Measurements from ENCODE around the gene NAT8L. TPM values are rescaled to one million over a fixed set of nuclear protein-coding genes. Genes with fewer than 3 reads are reported as not detected.

NAT8L gene
- total and polyA plus RNA-seq, 2 donors (not counting 1 experiment from before 2014, with no cell fraction given) = 0.03 to 0.25 TPM

GRCh38 chr4:2087170-2087569 lies 28.0 kb downstream of the NAT8L start:
- H3K27me3 Mint-ChIP-seq = peaks cover 24% of the 10 kb centered on the region
- Histone ChIP-seq H3K4me1 (ENCODE audit: control insufficient read depth in 2 of 2, insufficient read depth in 2 of 2, low read length in 2 of 2) (no peaks in the 10 kb centered on the region), H3K9ac (ENCODE audit: low read length) (no peak overlapping the region), H3K36me3 (replicated peaks in 1 of 2; ENCODE audit: control extremely low read depth in 1 of 2, control insufficient read depth in 1 of 2, extremely low read depth in 1 of 2, insufficient read depth in 2 of 2, low read length in 1 of 2) (no peaks in the 10 kb centered on the region), H3K27ac (ENCODE audit: low read length in 2 of 2) (no peak overlapping the region), H3K9me3 (ENCODE audit: control extremely low read depth in 1 of 3, control insufficient read depth in 2 of 3, insufficient read depth in 1 of 3, low read length in 2 of 3) (peaks cover 0 to 5% (median 0%) of the 10 kb centered on the region in 3 donors), H2AFZ (ENCODE audit: insufficient read depth, low read depth, low read length, poor library complexity, severe bottlenecking) (no peak overlapping the region), H4K20me1 (ENCODE audit: control insufficient read depth, insufficient read depth, low read length, poor library complexity, severe bottlenecking) (no peaks in the 10 kb centered on the region), H3K4me3 (ENCODE audit: control extremely low read depth in 1 of 5, extremely low read depth in 1 of 5, insufficient read depth in 1 of 5, low read depth in 2 of 5, low read length in 4 of 5) (no peak overlapping the region), H3K79me2 (ENCODE audit: control insufficient read depth, insufficient read depth, low read length) (no peaks in the 10 kb centered on the region), H3K4me2 (replicated peaks; ENCODE audit: low read depth, low read length, poor library complexity, severe bottlenecking) (no peak overlapping the region), H3K27me3 (replicated peaks in 1 of 4; ENCODE audit: control extremely low read depth in 1 of 4, control insufficient read depth in 3 of 4, insufficient read depth in 4 of 4, low read length in 3 of 4) (peaks cover 0 to 5% (median 0%) of the 10 kb centered on the region in 4 experiments)
- no peak overlapping the region for H3K4me3 Mint-ChIP-seq
- H3K9me3 Mint-ChIP-seq (ENCODE audit: insufficient read depth) = no peaks in the 10 kb centered on the region
- H3K27ac Mint-ChIP-seq = no peak overlapping the region
- H3K4me1 Mint-ChIP-seq = no peaks in the 10 kb centered on the region
- ATAC-seq (ENCODE audit: low read depth) (no peak), DNase-seq (no peak)
- ChIA-PET POLR2A (no interaction called here), CTCF (interaction anchor here (0.7 kb wide), 1 partner anchor 79 kb away, joined by 3 read pairs; no protein-coding TSS in a partner anchor)
- TF ChIP-seq CTCF (IDR thresholded peaks at IDR 0.05) (no peak), EZH2 (IDR thresholded peaks at IDR 0.05; ENCODE audit: borderline replicate concordance, insufficient read depth, low read depth, low read length, poor library complexity, severe bottlenecking) (no peak)
- intact Hi-C loops (cut with micrococcal nuclease) = no loop called here

DNA sequence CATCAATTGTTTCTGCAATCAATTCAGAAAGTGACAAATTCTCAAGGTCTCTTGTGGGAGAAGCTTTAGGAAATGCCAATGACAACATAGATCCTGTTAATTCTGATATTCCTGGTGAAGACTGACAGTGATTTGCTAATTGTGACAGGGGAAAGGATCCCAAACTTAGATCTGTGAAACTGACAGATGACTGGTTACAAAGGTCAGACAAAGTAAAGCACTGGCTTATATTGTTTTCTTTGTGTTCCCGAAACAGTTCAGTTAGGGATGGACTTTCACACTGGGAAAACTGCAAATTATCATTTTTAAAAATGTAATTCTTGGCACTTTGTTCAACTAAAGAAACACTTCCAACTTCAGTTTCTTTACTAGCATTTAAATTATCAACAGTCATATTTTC lies 30.1 kb downstream of the NAT8L start:
- H3K4me1 ChIP-seq (ENCODE audit: control insufficient read depth in 2 of 2, insufficient read depth in 2 of 2, low read length in 2 of 2) = no peaks in the 10 kb centered on the region
- intact Hi-C loops (cut with micrococcal nuclease) = no loop called here
- no peak overlapping the region for H3K4me2 ChIP-seq (replicated peaks; ENCODE audit: low read depth, low read length, poor library complexity, severe bottlenecking)
- Mint-ChIP-seq H3K4me3 (no peak overlapping the region), H3K27me3 (peaks cover 24% of the 10 kb centered on the region), H3K9me3 (ENCODE audit: insufficient read depth) (no peaks in the 10 kb centered on the region), H3K4me1 (no peaks in the 10 kb centered on the region), H3K27ac (no peak overlapping the region)
- no peaks in the 10 kb centered on the region for H3K79me2 ChIP-seq (ENCODE audit: control insufficient read depth, insufficient read depth, low read length)
- no peaks in the 10 kb centered on the region for H3K36me3 ChIP-seq (replicated peaks in 1 of 2; ENCODE audit: control extremely low read depth in 1 of 2, control insufficient read depth in 1 of 2, extremely low read depth in 1 of 2, insufficient read depth in 2 of 2, low read length in 1 of 2)
- no peak overlapping the region for H3K4me3 ChIP-seq (ENCODE audit: control extremely low read depth in 1 of 5, extremely low read depth in 1 of 5, insufficient read depth in 1 of 5, low read depth in 2 of 5, low read length in 4 of 5)
- peaks cover 0 to 5% (median 0%) of the 10 kb centered on the region in 3 donors for H3K9me3 ChIP-seq (ENCODE audit: control extremely low read depth in 1 of 3, control insufficient read depth in 2 of 3, insufficient read depth in 1 of 3, low read length in 2 of 3)
- peaks cover 0 to 7% (median 0%) of the 10 kb centered on the region in 4 experiments for H3K27me3 ChIP-seq (replicated peaks in 1 of 4; ENCODE audit: control extremely low read depth in 1 of 4, control insufficient read depth in 3 of 4, insufficient read depth in 4 of 4, low read length in 3 of 4)
- WGBS (ENCODE audit: insufficient coverage) = no CpG with 5 or more reads among the region's 1 CpG
- H2AFZ ChIP-seq (ENCODE audit: insufficient read depth, low read depth, low read length, poor library complexity, severe bottlenecking) = no peak overlapping the region
- POLR2A ChIA-PET = no interaction called here
- DNase-seq (no peak), ATAC-seq (ENCODE audit: low read depth) (no peak)
- H3K9ac ChIP-seq (ENCODE audit: low read length) = no peak overlapping the region
- CTCF ChIA-PET = no interaction called here
- no peak for TF ChIP-seq EZH2 (IDR thresholded peaks at IDR 0.05; ENCODE audit: borderline replicate concordance, insufficient read depth, low read depth, low read length, poor library complexity, severe bottlenecking)
- TF ChIP-seq CTCF (IDR thresholded peaks at IDR 0.05) = no peak
- no peak overlapping the region for H3K27ac ChIP-seq (ENCODE audit: low read length in 2 of 2)
- no peaks in the 10 kb centered on the region for H4K20me1 ChIP-seq (ENCODE audit: control insufficient read depth, insufficient read depth, low read length, poor library complexity, severe bottlenecking)
